K562 (cell line): ENCODE data around the gene RBPJ. TPM values are rescaled to one million over a fixed set of nuclear protein-coding genes. Genes with fewer than 3 reads are reported as not detected.

Experiments used
- ASH1L ChIP-seq: fragments of 450-650 bp; IDR thresholded peaks from 2 replicates; pipeline ENCODE4 v1.6.1; 2018; ENCODE audit warnings: borderline replicate concordance, mild to moderate bottlenecking, low read depth; ENCODE audit not compliant: partially characterized antibody
- ATF7 ChIP-seq: fragments of 450-650 bp; IDR thresholded peaks from 2 replicates; pipeline ENCODE4 v1.7.1; 2014; ENCODE audit warnings: mild to moderate bottlenecking, moderate library complexity
- E2F3 ChIP-seq: fragments of 250-450 bp; sonication (Bioruptor Pico); IDR thresholded peaks from 2 replicates; pipeline ENCODE4 v1.4.0; 2020; ENCODE audit warnings: mild to moderate bottlenecking
- KLF10 ChIP-seq: fragments of 250-450 bp; sonication (Bioruptor Pico); IDR thresholded peaks from 2 replicates; pipeline ENCODE4 v1.6.1; 2021; ENCODE audit warnings: matching md5 sums
- MTF1 ChIP-seq: fragments of 250-450 bp; sonication (Bioruptor Pico); IDR thresholded peaks from 2 replicates; pipeline ENCODE4 v1.9.0; 2021; ENCODE audit warnings: moderate library complexity, mild to moderate bottlenecking, inconsistent platforms, borderline replicate concordance
- NKRF ChIP-seq: fragments of 450-650 bp; IDR thresholded peaks from 2 replicates; pipeline ENCODE4 v1.6.1; 2016; ENCODE audit warnings: borderline replicate concordance
- PHB2 ChIP-seq: fragments of 450-650 bp; IDR thresholded peaks from 2 replicates; pipeline ENCODE4 v1.6.1; 2017; ENCODE audit warnings: low read depth
- SIRT6 ChIP-seq: IDR thresholded peaks from one replicate; pipeline ENCODE4 v1.6.1; 2012; ENCODE audit warnings: low read depth, mild to moderate bottlenecking, control low read depth, inconsistent platforms, low read length, moderate library complexity
- TAF7 ChIP-seq: fragments of 450-650 bp; IDR thresholded peaks from 2 replicates; pipeline ENCODE4 v1.6.1; 2016; ENCODE audit warnings: missing genetic modification characterization, missing compliant biosample characterization
- ZBTB26 ChIP-seq: fragments of 450-650 bp; formaldehyde crosslinking; IDR thresholded peaks from 2 replicates; pipeline ENCODE4 v1.4.0; 2022; ENCODE audit warnings: missing genetic modification characterization
- ZNF232 ChIP-seq: sonication (generic); formaldehyde crosslinking; IDR thresholded peaks from 2 replicates; pipeline ENCODE4 v1.8.0; 2022; ENCODE audit warnings: mild to moderate bottlenecking, missing genetic modification reagents
- ZNF239 ChIP-seq: fragments of 250-450 bp; sonication (Bioruptor Pico); IDR thresholded peaks from 2 replicates; pipeline ENCODE4 v1.4.0; 2020; ENCODE audit warnings: mild to moderate bottlenecking
- ZNF324 ChIP-seq: fragments of 250-450 bp; sonication (Bioruptor Pico); IDR thresholded peaks from 2 replicates; pipeline ENCODE4 v1.4.0; 2020; ENCODE audit warnings: mild to moderate bottlenecking
- ZNF609 ChIP-seq: sonication (generic); formaldehyde crosslinking; IDR thresholded peaks from 2 replicates; pipeline ENCODE4 v1.8.1; 2023; ENCODE audit warnings: missing genetic modification reagents, mild to moderate bottlenecking, borderline replicate concordance
- polyA plus RNA-seq, 8 experiments: library from polyadenylated mRNA; depleted of rRNA in 4 of 8; stranded (reverse) in 5 of 8; unstranded in 3 of 8; fragments of >200 nt; fragmentation: Nextera tagmentation in 2 of 8; fragmentation: Illumina TruSeq in 1 of 8; extraction: Ambion mirVana in 2 of 8; extraction: Trizol in 1 of 8; gene quantifications; 2 replicates each; pipeline versions ENCODE4 v1.2.1 to v1.2.3, GENCODE V29; 2011 to 2014; ENCODE audit warnings: inconsistent platforms in 1 of 8, missing spikeins in 1 of 8
- total RNA-seq, 7 experiments: library from RNA; depleted of rRNA in 6 of 7; stranded (reverse); fragments of >200 nt in 6 of 7; fragmentation: Illumina TruSeq in 2 of 7; extraction: Trizol in 2 of 7; gene quantifications; 2 replicates each; pipeline versions ENCODE4 v1.2.1 to v1.2.3, GENCODE V29; 2011 to 2021; ENCODE audit warnings: low replicate concordance in 1 of 7

Gene RBPJ
- total and polyA plus RNA-seq, 9 of the 15 experiments (the other 6 are each of a cell fraction or from before 2014, with no cell fraction given): 17.2 to 49.4 (median 33.8) TPM

- TF ChIP-seq ZNF609 (CRISPR knock-in tag) (no peak), ZNF232 (CRISPR knock-in tag) (no peak), ZNF324 (no peak), KLF10 (CRISPR knock-in tag) (no peak), SIRT6 (no peak), ATF7 (no peak), ZBTB26 (no peak), E2F3 (CRISPR knock-in tag) (no peak), ASH1L (no peak), PHB2 (no peak), TAF7 (tag) (no peak), MTF1 (CRISPR knock-in tag) (no peak), ZNF239 (no peak), NKRF (no peak)
- TF ChIP-seq, all 486 proteins: peak for 0
Measured at GRCh38 chr4:26362745-26363439, 42.1 kb downstream of the RBPJ start (continued).
